Progenitor cell of endocrine pancreas (in vitro differentiated cells): ENCODE measurements around the gene SP7. TPM values are rescaled to one million over a fixed set of nuclear protein-coding genes. Genes with fewer than 3 reads are reported as not detected.
A peak's percentile ranks its signal among the peaks of the same experiment; 100 is the strongest.

Source experiments
- DNase-seq: peaks from one replicate; pipeline ENCODE4 v3.0.0; 2021; ENCODE audit warnings: low spot score; ENCODE audit not compliant: unreplicated experiment
- H3K27ac Mint-ChIP-seq: 2 replicates; pipeline ENCODE4 v1.8.0; 2021; ENCODE audit warnings: mild to moderate bottlenecking, moderate library complexity, mixed read lengths
- H3K27me3 Mint-ChIP-seq: 2 replicates; pipeline ENCODE4 v1.8.0; 2021; ENCODE audit warnings: mixed read lengths
- H3K36me3 Mint-ChIP-seq: 2 replicates; pipeline ENCODE4 v1.8.0; 2022; ENCODE audit warnings: mixed read lengths; ENCODE audit not compliant: insufficient read depth
- H3K4me1 Mint-ChIP-seq: 2 replicates; pipeline ENCODE4 v1.8.0; 2021; ENCODE audit warnings: low read depth, mixed read lengths
- H3K4me3 Mint-ChIP-seq: 2 replicates; pipeline ENCODE4 v1.8.0; 2021; ENCODE audit warnings: low read depth, mild to moderate bottlenecking, moderate library complexity, mixed read lengths
- H3K9me3 Mint-ChIP-seq: 2 replicates; pipeline ENCODE4 v1.8.0; 2021; ENCODE audit warnings: low read depth, mixed read lengths
- total RNA-seq: library from RNA; stranded (reverse); gene quantifications from 2 replicates; pipeline ENCODE4 v1.2.1, GENCODE V29; 2021
- TF ChIP-seq, protein P1 (sequence below): fragments of 200-600 bp; sonication (generic); IDR thresholded peaks from one replicate; pipeline ENCODE4 v1.5.0; 2021; ENCODE audit warnings: antibody characterized with exemption, mild to moderate bottlenecking; ENCODE audit not compliant: unreplicated experiment

Gene SP7
- total RNA-seq, 1 donor from 2014 or later, result 0.10 TPM

DNA sequence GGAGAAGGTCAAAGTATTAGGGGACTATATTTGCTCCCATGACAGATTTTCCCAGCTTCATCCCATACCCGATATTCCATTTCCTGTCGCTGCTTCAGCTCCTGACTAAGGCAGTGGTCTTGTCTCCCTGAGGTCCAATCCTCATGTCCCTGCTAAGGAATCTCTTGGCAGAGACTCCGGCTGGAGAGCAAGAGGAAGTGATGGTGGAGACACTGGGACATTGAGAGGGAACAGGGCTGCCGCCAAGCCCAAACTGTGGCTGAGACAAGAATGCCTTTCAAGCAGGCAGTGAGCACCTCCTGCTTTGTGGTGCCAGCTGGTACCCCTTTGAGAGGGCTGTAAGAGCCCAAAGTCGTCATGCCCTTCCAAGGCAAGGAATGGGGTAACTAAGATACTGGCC lies 5.5 kb downstream of the SP7 start:
- Mint-ChIP-seq H3K4me3 (no peak overlapping the region), H3K9me3 (no peaks in the 10 kb centered on the region), H3K27ac (no peak overlapping the region), H3K4me1 (peaks cover 18% of the 10 kb centered on the region), H3K36me3 (no peaks in the 10 kb centered on the region), H3K27me3 (peaks cover 46% of the 10 kb centered on the region)
- DNase-seq, result no peak
- TF ChIP-seq, protein P1, sequence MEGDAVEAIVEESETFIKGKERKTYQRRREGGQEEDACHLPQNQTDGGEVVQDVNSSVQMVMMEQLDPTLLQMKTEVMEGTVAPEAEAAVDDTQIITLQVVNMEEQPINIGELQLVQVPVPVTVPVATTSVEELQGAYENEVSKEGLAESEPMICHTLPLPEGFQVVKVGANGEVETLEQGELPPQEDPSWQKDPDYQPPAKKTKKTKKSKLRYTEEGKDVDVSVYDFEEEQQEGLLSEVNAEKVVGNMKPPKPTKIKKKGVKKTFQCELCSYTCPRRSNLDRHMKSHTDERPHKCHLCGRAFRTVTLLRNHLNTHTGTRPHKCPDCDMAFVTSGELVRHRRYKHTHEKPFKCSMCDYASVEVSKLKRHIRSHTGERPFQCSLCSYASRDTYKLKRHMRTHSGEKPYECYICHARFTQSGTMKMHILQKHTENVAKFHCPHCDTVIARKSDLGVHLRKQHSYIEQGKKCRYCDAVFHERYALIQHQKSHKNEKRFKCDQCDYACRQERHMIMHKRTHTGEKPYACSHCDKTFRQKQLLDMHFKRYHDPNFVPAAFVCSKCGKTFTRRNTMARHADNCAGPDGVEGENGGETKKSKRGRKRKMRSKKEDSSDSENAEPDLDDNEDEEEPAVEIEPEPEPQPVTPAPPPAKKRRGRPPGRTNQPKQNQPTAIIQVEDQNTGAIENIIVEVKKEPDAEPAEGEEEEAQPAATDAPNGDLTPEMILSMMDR, result no peak

DNA sequence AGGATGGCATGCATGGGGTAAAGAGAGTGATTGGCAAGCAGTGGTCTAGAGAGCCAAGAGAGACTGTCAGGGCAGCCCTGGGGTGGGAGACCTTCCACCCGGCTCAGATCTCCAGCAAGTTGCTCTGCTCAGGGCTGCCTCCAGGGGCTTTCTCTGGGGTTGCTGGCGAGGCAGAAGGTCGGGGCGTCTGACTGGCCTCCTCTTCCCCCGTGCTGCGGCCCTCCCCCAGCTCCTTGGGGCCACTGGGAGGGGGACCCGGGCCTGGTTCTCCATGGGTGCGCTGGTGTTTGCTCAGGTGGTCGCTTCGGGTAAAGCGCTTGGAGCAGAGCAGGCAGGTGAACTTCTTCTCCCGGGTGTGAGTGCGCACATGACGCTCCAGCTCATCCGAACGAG lies 8.1 kb downstream of the SP7 start:
- peaks cover 13% of the 10 kb centered on the region for H3K4me1 Mint-ChIP-seq
- no peaks in the 10 kb centered on the region for H3K9me3 Mint-ChIP-seq
- H3K4me3 Mint-ChIP-seq, result no peak overlapping the region
- TF ChIP-seq, protein P1, result peak; percentile 42
- DNase-seq, result peak; percentile 26
- H3K36me3 Mint-ChIP-seq, result no peaks in the 10 kb centered on the region
- peaks cover 45% of the 10 kb centered on the region for H3K27me3 Mint-ChIP-seq
- H3K27ac Mint-ChIP-seq, result no peak overlapping the region

DNA sequence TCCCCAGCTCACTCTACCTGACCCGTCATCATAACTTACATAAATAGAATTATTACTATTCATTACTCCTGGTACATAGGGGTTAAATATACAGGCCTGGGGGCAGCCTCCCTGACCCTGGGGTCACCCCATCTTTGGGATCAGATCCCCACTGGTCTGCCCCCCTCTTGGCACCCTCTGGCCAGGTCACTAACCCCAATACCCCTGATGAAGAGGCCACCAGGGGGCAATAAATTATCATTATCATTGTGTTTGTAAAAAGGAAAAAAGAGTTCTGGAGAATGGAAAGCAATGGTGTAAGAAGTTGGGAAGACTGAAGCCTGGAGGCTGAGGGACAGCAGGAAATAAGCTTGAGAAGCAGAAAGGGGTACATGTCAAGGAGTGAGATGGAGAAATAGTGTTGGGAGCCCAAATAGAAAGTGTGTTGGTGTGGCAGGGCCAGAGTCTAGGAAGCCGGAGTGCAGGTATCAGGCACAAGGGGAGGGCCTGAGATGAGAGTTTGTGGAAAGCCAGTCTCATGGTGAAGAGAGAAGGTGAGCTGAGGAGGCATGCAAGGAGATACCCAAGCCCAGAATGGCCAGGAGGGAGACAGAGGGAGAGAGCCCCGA lies 8.6 kb downstream of the SP7 start:
- Mint-ChIP-seq H3K9me3 (no peaks in the 10 kb centered on the region), H3K36me3 (no peaks in the 10 kb centered on the region), H3K4me1 (peaks cover 13% of the 10 kb centered on the region), H3K27ac (no peak overlapping the region), H3K4me3 (peak overlapping the region; percentile 21), H3K27me3 (peaks cover 47% of the 10 kb centered on the region)
- TF ChIP-seq, protein P1, result peak; percentile 8
- DNase-seq, result no peak

DNA sequence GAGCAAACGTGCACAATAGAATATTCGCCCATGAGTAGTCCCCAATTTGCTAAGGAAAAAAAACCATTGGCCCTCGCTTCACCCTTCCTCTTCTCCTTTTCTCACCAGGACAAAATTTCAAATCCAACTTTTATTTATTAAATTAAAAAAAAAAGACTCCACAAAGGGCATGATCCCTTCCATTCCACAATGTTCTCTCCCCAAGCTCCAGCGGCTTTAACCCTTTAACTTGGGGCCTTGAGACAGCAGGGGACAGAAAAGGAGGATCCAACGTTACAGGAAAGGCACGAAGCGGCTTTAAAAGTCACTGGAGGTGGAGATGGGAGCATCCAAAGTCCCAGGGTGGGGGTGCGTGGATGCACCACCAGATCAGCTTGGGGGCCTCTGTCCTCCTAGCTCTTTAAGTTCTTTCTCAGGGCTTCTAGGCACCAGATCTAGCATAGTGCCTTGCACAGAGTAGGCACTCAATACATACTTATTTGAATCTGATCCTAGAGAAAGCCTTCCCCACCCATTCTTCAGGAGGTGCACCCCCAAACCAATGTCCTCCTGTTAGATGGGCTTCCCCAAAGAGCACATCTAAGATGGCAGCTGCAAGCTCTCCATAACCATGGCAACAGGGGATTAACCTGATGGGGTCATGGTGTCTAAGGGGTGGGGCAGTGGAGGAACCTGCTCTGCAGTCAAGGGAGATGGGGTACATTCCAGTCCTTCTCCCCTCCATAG lies 9.5 kb downstream of the SP7 start:
- Mint-ChIP-seq H3K36me3 (no peaks in the 10 kb centered on the region), H3K4me1 (peaks cover 16% of the 10 kb centered on the region), H3K4me3 (peak overlapping the region; percentile 67), H3K27me3 (peaks cover 41% of the 10 kb centered on the region), H3K9me3 (no peaks in the 10 kb centered on the region), H3K27ac (no peak overlapping the region)
- DNase-seq, result no peak
- TF ChIP-seq, protein P1, result no peak

DNA sequence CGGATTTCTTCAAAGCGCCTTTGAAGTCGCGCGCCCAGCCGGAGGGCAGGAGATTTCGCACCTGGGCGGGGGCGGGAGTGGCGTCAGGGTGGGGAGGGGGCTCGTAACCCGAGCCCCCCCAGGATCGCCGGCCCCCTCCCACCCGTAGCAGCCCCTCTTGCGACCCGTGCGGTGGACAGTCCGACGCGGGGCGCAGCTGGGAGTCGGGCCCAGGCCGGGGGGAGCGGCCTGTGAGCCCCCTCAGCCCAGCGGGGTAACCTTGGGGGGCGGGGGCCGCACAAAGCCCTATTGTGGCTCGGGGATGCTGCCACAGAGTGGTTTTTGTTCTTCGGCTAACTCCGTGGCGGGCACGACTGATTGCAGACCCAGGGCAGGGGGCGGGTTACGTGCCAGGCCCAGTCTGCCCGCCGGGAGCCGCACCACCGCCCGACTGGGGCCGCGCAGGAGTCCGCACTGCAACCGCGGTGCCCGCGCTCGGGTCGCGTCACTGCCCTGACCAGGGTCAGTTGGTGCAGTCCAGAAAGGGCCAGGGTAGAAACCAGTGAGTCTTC lies 10.6 kb downstream of the SP7 start:
- Mint-ChIP-seq H3K36me3 (no peaks in the 10 kb centered on the region), H3K27me3 (peaks cover 40% of the 10 kb centered on the region), H3K4me3 (peak overlapping the region; percentile 67), H3K9me3 (no peaks in the 10 kb centered on the region), H3K4me1 (peaks cover 21% of the 10 kb centered on the region), H3K27ac (no peak overlapping the region)
- TF ChIP-seq, protein P1, result no peak
- no peak for DNase-seq
